HCT116 (cell line): ENCODE measurements around the gene MAPKAP1. TPM values are rescaled to one million over a fixed set of nuclear protein-coding genes. Genes with fewer than 3 reads are reported as not detected.

Experiments used
- ATAC-seq: fragments of 200-7000 bp; cut with Tn5 transposase; 2 replicates; pipeline ENCODE4 v1.9.1; 2020; ENCODE audit warnings: mild to moderate bottlenecking, moderate library complexity
- BruUV-seq: library from RNA; stranded (reverse); fragments of 400-500 nt; replicated peaks from 2 replicates; lab custom pipeline; 2021; lab: Mats Ljungman, UMichigan
- CTCF ChIA-PET: fragments of 300-600 bp; sonication (Branson Sonifier 250); formaldehyde crosslinking; loops from one replicate; lab custom pipeline; 2021; ENCODE audit warnings: antibody characterized with exemption; lab: Charles Lee
- POLR2A ChIA-PET: fragments of 300-600, 350-600 bp; sonication (Branson Sonifier 250); formaldehyde crosslinking; loops from one replicate; lab custom pipeline; 2021; ENCODE audit warnings: antibody characterized with exemption; lab: Charles Lee
- RAD21 ChIA-PET, 2 experiments: fragments of 300-600 bp; sonication (Branson Sonifier 250); formaldehyde crosslinking; loops; one replicate each; lab custom pipeline; 2023; ENCODE audit warnings: low total read pairs in 2 of 2; ENCODE audit not compliant: uncharacterized antibody in 2 of 2, unreplicated experiment in 2 of 2, low non-redundant PET in 1 of 2; lab: Charles Lee
- DNase-seq: peaks from one replicate; pipeline ENCODE4 v3.0.0-alpha.2; 2010; ENCODE audit warnings: low read depth, low spot score
- H2AFZ ChIP-seq: fragments of 200-600 bp; shearing (Covaris generic), sonication (generic); 2 replicates; pipeline ENCODE4 v1.6.1; 2017; ENCODE audit warnings: low read depth, mixed run types, mixed read lengths, antibody characterized with exemption, low read length; ENCODE audit not compliant: poor library complexity, severe bottlenecking
- H3K27ac ChIP-seq: 2 replicates; pipeline ENCODE4 v1.5.1; 2012; ENCODE audit warnings: low read depth, low read length
- H3K27me3 ChIP-seq: fragments of 200-600 bp; sonication (generic); 2 replicates; pipeline ENCODE4 v1.6.1; 2016; ENCODE audit warnings: mixed run types, low read length, mixed read lengths; ENCODE audit not compliant: insufficient read depth
- H3K36me3 ChIP-seq, 2 experiments: fragments of 200-500 bp in 1 of 2; fragments of 200-600 bp in 1 of 2; sonication (Bioruptor generic) in 1 of 2; sonication (generic) in 1 of 2; 2 replicates each; pipeline versions ENCODE4 v1.5.1 to v1.6.1; 2014 to 2016; ENCODE audit warnings: low read length in 2 of 2, inconsistent platforms in 1 of 2, mixed read lengths in 1 of 2, mixed run types in 1 of 2; ENCODE audit not compliant: insufficient read depth in 2 of 2, control insufficient read depth in 1 of 2
- H3K4me1 ChIP-seq, 2 experiments: fragments of 200-600 bp in 1 of 2; sonication (generic) in 1 of 2; 2 replicates each; pipeline versions ENCODE4 v1.5.1 to v1.6.1; 2012 to 2017; ENCODE audit warnings: low read length in 2 of 2, inconsistent platforms in 1 of 2, mild to moderate bottlenecking in 1 of 2, mixed read lengths in 1 of 2, mixed run types in 1 of 2, moderate library complexity in 1 of 2; ENCODE audit not compliant: insufficient read depth in 2 of 2, control insufficient read depth in 1 of 2
- H3K4me2 ChIP-seq: fragments of 200-600 bp; sonication (generic); 2 replicates; pipeline ENCODE4 v1.6.1; 2017; ENCODE audit warnings: mixed run types, low read length, mixed read lengths
- H3K4me3 ChIP-seq, 2 experiments: fragments of 200-600 bp in 1 of 2; sonication (generic) in 1 of 2; replicated peaks in 1 of 2; 2 replicates each; pipeline ENCODE4 v1.5.1; 2011 to 2016; ENCODE audit warnings: low read length in 2 of 2, control low read depth in 1 of 2, low read depth in 1 of 2, mild to moderate bottlenecking in 1 of 2, mixed read lengths in 1 of 2, mixed run types in 1 of 2
- H3K79me2 ChIP-seq: fragments of 200-600 bp; sonication (generic); 2 replicates; pipeline ENCODE4 v1.6.1; 2017; ENCODE audit warnings: mild to moderate bottlenecking, mixed run types, low read length, moderate library complexity, mixed read lengths; ENCODE audit not compliant: insufficient read depth
- H3K9ac ChIP-seq: fragments of 200-600 bp; sonication (generic); 2 replicates; pipeline ENCODE4 v1.6.1; 2016; ENCODE audit warnings: low read length, mixed read lengths
- H3K9me2 ChIP-seq: fragments of 200-600 bp; sonication (generic), shearing (Covaris generic); 2 replicates; pipeline ENCODE4 v1.6.1; 2017; ENCODE audit warnings: mixed run types, mild to moderate bottlenecking, moderate library complexity; ENCODE audit not compliant: insufficient read depth
- H3K9me3 ChIP-seq, 2 experiments: fragments of 200-500 bp in 1 of 2; fragments of 200-600 bp in 1 of 2; sonication (Bioruptor generic) in 1 of 2; sonication (generic) in 1 of 2; 2 replicates each; pipeline ENCODE4 v1.6.1; 2014 to 2017; ENCODE audit warnings: low read length in 2 of 2, mixed read lengths in 2 of 2, inconsistent platforms in 1 of 2, low read depth in 1 of 2, mild to moderate bottlenecking in 1 of 2, mixed run types in 1 of 2, moderate library complexity in 1 of 2; ENCODE audit not compliant: control insufficient read depth in 1 of 2, insufficient read depth in 1 of 2
- H4K20me1 ChIP-seq: fragments of 200-600 bp; sonication (generic), shearing (Covaris generic); 2 replicates; pipeline ENCODE4 v1.6.1; 2017; ENCODE audit warnings: mixed run types, mild to moderate bottlenecking, moderate library complexity; ENCODE audit not compliant: insufficient read depth
- CEBPB ChIP-seq: IDR thresholded peaks from 2 replicates; pipeline ENCODE4 v1.6.1; 2012; ENCODE audit warnings: low read depth
- CTCF ChIP-seq, 3 experiments: fragments of 200-600 bp in 1 of 3; sonication (generic) in 1 of 3; IDR thresholded peaks in 2 of 3; conservative IDR thresholded peaks in 1 of 3; 2 replicates each; pipeline ENCODE4 v1.5.1; 2012 to 2017; ENCODE audit warnings: low read depth in 2 of 3, low read length in 2 of 3, antibody characterized with exemption in 1 of 3, borderline replicate concordance in 1 of 3, control low read depth in 1 of 3, mild to moderate bottlenecking in 1 of 3, mixed read lengths in 1 of 3, mixed run types in 1 of 3, moderate library complexity in 1 of 3; ENCODE audit not compliant: insufficient read depth in 1 of 3
- EGR1 ChIP-seq: IDR thresholded peaks from 2 replicates; pipeline ENCODE4 v1.6.1; 2012; ENCODE audit warnings: low read depth
- EZH2phosphoT487 ChIP-seq: fragments of 200-600 bp; IDR thresholded peaks from 2 replicates; pipeline ENCODE4 v1.6.1; 2018; ENCODE audit warnings: antibody characterized with exemption, borderline replicate concordance
- FOSL1 ChIP-seq: IDR thresholded peaks from 2 replicates; pipeline ENCODE4 v1.6.1; 2012; ENCODE audit warnings: low read depth
- JUND ChIP-seq: IDR thresholded peaks from 2 replicates; pipeline ENCODE4 v1.6.1; 2012
- MAX ChIP-seq: IDR thresholded peaks from 2 replicates; pipeline ENCODE4 v1.6.1; 2012
- POLR2A ChIP-seq: IDR thresholded peaks from 2 replicates; pipeline ENCODE4 v1.7.0; 2011; ENCODE audit warnings: borderline replicate concordance; ENCODE audit not compliant: insufficient read depth, insufficient read length; ENCODE audit errors: extremely low read depth
- POLR2AphosphoS5 ChIP-seq: IDR thresholded peaks from 2 replicates; pipeline ENCODE4 v1.6.1; 2011; ENCODE audit warnings: mild to moderate bottlenecking, low read depth, low read length, moderate library complexity
- RAD21 ChIP-seq: IDR thresholded peaks from 2 replicates; pipeline ENCODE4 v1.6.1; 2012; ENCODE audit warnings: low read depth, mild to moderate bottlenecking
- REST ChIP-seq: IDR thresholded peaks from 2 replicates; pipeline ENCODE4 v1.6.1; 2012; ENCODE audit warnings: low read depth
- SIN3A ChIP-seq: IDR thresholded peaks from 2 replicates; pipeline ENCODE4 v1.6.1; 2012; ENCODE audit warnings: low read depth
- SP1 ChIP-seq: IDR thresholded peaks from 2 replicates; pipeline ENCODE4 v1.6.1; 2012; ENCODE audit warnings: low read depth
- TCF7L2 ChIP-seq: IDR thresholded peaks from 2 replicates; pipeline ENCODE4 v1.7.0; 2011; ENCODE audit warnings: borderline replicate concordance, inconsistent platforms; ENCODE audit not compliant: insufficient read depth, insufficient read length; ENCODE audit errors: extremely low read depth
- ZBTB33 ChIP-seq: IDR thresholded peaks from 2 replicates; pipeline ENCODE4 v1.6.1; 2011; ENCODE audit warnings: mild to moderate bottlenecking, low read length, moderate library complexity; ENCODE audit not compliant: insufficient replicate concordance; ENCODE audit errors: extremely low read depth
- ZFX ChIP-seq: fragments of 450-650 bp; IDR thresholded peaks from 2 replicates; pipeline ENCODE4 v1.6.1; 2017
- intact Hi-C: fragments of 100-400 bp; cut with micrococcal nuclease; formaldehyde crosslinking; loops from 2 replicates; pipeline ENCODE4 v1.10.0; 2022
- total RNA-seq: library from RNA; stranded (reverse); gene quantifications from one replicate; pipeline ENCODE4 v1.2.1, GENCODE V29; 2021; ENCODE audit not compliant: unreplicated experiment

The MAPKAP1 gene
- total RNA-seq, 1 experiment from 2014 or later = 72.5 TPM

- H2AFZ ChIP-seq = no peak overlapping the region
- H3K27ac ChIP-seq = no peak overlapping the region
- TF ChIP-seq SP1 (no peak), CEBPB (no peak), MAX (no peak), RAD21 (no peak), REST (no peak), EZH2phosphoT487 (no peak), ZFX (no peak), TCF7L2 (no peak), JUND (no peak), ZBTB33 (no peak), EGR1 (no peak), SIN3A (no peak), POLR2AphosphoS5 (no peak), CTCF (IDR thresholded peaks at IDR 0.05 in 2 of 3, conservative IDR thresholded peaks at IDR 0.05 in 1 of 3; ENCODE audit: borderline replicate concordance in 1 of 3, insufficient read depth in 1 of 3, low read depth in 2 of 3, low read length in 2 of 3) (no peak), POLR2A (no peak), FOSL1 (no peak)
- H3K9me3 ChIP-seq = no peaks in the 10 kb centered on the region
- H3K79me2 ChIP-seq = no peaks in the 10 kb centered on the region
- no peak overlapping the region for H3K4me2 ChIP-seq
- ChIA-PET CTCF (no interaction called here), RAD21 (no interaction called here), POLR2A (no interaction called here)
- H3K9ac ChIP-seq = no peak overlapping the region
- no peaks in the 10 kb centered on the region for H4K20me1 ChIP-seq
- H3K9me2 ChIP-seq = no peaks in the 10 kb centered on the region
- H3K4me1 ChIP-seq = peaks cover 9 to 26% of the 10 kb centered on the region in 2 experiments
- no peaks in the 10 kb centered on the region for H3K27me3 ChIP-seq
- intact Hi-C loops = no loop called here
- H3K4me3 ChIP-seq = no peak overlapping the region
- no peaks in the 10 kb centered on the region for H3K36me3 ChIP-seq
- BruUV-seq = no TSS peak
- DNase-seq (no peak), ATAC-seq (no peak)
Observed at GRCh38 chr9:125750627-125751011, 43.6 kb upstream of the MAPKAP1 start.
